HG02870 (cell line): ENCODE results near the gene CARD14.
"Not testable (repeated sequence)": the region's sequence is repeated elsewhere in the genome, so short reads cannot be mapped to it uniquely, and the experiment has no call there.

Source experiments
- ATAC-seq: cut with Tn5 transposase; IDR thresholded peaks from one replicate; pipeline ENCODE4 v1.9.1; 2021; ENCODE audit warnings: mild to moderate bottlenecking, moderate library complexity; ENCODE audit not compliant: unreplicated experiment

CARD14 gene

DNA sequence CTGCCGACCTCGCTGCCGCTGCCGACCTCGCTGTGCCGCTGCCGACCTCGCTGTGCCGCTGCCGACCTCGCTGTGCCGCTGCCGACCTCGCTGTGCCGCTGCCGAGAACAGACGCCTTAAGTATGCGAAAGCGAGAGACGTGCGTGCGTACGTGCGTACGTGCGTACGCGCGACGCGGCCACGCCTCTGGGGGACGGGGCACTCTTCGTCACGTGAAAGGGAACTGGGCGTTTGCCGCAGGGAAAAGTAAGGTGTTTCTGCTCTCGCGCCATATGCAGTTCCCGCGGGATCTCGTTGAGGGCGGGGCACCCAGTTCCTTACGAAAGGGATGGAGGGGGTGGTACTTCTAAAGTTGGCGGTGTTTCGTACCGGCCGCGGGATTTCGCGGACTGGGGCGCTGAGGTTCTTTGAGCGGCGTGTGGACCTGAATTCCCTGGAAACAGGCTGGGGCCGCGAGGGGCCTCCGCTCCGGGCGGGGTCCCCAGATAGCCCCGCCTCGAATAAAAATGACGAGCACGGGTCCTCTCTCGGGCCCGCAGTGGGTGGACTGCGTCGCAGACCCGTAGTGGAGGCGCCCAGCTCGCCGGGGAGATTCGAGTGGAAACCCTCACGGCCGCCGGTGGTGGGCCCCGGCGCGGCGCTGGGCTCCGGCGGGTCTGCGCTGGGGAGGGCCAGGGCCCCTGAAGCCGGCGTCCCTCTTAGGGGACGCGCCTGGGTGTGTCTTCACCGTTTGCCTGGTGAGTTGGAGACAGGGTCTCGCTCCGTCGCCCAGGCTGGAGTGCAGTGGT lies 22.6 kb upstream of the CARD14 start, which contains the start of gene EIF4A3:
TSS of gene EIF4A3 (minus strand) at position 94 of the 788 bp plus-strand sequence. CDS start 167 bp downstream, outside the sequence.
- peak; percentile 84 for ATAC-seq

DNA sequence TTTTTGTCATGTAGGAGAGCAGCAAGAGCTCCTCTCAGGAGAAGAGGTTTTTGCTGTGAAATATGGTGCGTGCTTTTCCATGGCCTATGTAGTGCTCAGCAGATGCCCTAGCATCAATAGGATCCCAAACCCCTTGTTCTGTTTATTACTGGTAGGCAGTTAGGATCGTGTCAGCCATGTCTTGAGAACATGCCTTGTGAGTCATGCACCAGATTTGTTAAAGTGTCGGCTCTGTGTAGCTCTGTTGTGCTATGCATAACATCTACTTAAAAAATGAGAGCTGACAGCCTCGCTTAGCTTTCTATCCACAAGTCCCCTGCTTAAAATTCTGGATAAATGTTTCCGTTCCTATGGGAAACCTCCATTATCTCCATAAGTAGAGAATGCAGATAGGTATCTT lies 18.5 kb upstream of the CARD14 start:
- ATAC-seq: no peak

DNA sequence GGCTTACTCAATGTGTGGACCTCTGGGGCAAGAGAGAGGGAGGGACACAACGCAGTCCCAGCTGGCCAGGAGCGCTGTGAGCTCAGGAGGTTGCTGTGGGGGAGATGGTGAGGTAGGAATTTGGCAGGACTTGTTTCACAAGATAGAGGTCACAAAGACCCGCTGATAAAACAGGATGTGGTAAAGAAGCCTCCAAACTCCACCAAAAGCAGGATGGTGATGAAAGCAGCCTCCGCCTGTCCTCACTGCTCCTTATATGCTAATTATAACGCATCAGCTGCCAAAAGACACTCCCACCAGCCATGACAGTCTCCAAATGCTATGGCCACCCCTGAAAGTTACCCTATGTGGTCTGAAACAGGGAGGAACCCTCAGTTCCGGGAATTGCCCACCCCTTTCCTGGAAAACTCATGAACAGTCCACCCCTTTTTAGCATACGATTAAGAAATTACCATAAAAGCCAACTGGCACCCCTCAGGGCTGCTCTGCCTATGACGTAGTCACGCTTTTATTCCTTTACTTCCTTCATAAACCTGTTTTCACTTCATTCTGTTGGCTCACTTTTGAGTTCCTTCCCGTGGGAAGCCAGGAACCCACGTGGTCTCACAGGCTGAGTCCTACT lies 17.6 kb upstream of the CARD14 start:
- ATAC-seq: no peak

GRCh38 chr17:80153004-80153403 lies 16.8 kb upstream of the CARD14 start:
- ATAC-seq: no peak

DNA sequence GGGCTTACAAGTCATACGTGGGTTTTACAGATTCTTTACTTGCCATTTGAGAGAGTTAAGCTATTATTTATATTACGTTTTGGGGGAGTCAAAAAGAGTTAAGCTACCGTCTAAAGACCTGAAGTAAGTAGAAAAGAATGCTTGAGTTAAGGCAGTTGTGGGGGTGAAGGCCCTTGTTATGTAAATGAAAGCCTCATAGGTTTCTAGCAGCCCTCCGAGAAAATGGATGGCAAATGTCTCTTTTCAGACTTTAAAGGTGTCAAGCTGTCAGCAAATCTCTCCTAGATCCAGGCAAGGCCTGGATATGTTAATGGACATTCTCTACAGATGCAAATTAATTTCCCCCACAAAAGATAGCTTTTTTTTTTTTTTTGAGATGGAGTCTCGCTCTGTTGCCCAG lies 15.7 kb upstream of the CARD14 start:
- ATAC-seq: no peak

GRCh38 chr17:80155600-80155999 lies 14.2 kb upstream of the CARD14 start:
- ATAC-seq: not testable (repeated sequence)

GRCh38 chr17:80158846-80159245 lies 11.0 kb upstream of the CARD14 start:
- no peak for ATAC-seq

GRCh38 chr17:80160536-80160935 lies 9.3 kb upstream of the CARD14 start:
- no peak for ATAC-seq

DNA sequence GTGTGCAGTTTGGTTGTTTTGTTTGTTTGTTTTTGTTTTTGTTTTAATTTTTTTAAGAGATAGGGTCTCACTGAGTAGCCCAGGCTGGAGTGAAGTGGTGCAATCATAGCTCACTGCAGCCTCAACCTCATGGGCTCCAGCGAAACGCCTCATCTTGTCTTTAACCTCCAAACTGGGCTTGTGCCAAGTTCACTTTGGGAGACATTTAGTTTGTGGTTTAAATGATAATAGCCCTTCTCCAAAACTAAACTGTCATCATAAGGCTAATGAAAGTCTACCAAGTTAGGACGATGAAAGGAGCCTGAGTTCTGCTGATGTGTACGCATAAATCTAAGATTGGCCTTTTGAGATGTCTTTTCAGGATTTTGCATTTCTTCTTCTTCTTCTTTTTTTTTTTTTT lies 6.5 kb upstream of the CARD14 start:
- no peak for ATAC-seq

GRCh38 chr17:80164185-80164584 lies 5.6 kb upstream of the CARD14 start:
- no peak for ATAC-seq

- ATAC-seq: no peak
Observed at GRCh38 chr17:80166446-80166845, 3.4 kb upstream of the CARD14 start.

DNA sequence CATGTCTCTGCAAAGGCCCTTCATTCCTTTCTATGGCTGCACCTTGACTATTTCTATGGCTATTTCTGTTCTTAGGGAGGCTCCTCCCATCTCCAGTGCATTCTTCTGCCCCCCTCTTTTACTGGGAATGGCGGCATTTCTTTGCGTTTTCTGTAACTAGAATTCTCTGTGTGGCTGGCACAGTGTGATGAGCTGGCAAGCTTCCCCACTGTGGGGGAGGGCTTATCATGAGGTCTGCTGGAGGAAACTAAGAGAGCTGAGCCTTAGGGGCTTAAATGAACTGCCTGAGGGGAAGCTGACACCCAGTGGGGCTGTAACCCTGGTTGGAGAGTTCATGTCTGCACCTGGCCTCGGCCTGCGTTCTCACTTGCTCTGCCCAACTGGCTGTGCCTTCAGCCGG lies 1.5 kb upstream of the CARD14 start:
- no peak for ATAC-seq

- no peak for ATAC-seq
Observed at GRCh38 chr17:80169107-80169506, 723 bp upstream of the CARD14 start.

- ATAC-seq: no peak
Observed at GRCh38 chr17:80171681-80172080, 1.9 kb downstream of the CARD14 start.

GRCh38 chr17:80173126-80173525 lies 3.3 kb downstream of the CARD14 start:
- no peak for ATAC-seq

DNA sequence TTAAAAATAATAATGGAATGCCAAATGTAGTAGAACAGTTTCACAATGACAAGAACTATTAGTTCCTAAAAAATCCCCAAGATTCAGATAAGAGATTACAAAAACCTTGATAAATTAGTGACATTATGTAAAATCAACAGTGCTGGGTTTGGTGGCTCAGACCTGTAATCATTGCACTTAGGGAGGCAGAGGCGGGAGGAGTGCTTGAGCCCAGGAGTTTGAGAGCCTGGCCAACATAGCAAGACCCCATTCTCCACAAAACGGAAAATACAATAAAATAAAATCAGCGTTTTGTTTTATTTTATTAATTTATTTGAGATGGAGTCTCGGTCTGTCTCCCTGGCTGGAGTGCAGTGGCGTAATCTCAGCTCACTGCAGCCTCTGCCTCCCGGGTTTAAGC lies 4.1 kb downstream of the CARD14 start:
- no peak for ATAC-seq

DNA sequence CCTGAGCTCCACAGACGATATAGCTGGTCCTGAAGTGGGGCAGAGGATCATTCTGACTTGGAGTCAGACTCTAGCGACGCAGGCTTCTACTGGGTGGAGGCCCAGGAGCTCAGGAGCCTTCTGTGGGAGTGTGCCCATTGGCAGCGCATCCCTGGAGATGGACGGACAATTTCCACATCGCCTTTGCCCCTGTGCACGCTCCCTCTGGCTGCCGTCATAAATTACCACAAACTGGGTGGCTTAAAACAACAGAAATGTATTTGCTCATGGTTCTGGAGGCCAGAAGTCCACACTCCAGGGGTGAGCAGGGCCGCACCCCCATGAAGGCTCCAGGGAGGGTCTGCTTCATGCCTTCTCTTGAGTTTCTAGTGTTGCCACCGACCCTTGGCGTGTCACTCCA lies 6.9 kb downstream of the CARD14 start:
- ATAC-seq: no peak

GRCh38 chr17:80177986-80178595 lies 8.3 kb downstream of the CARD14 start:
- no peak for ATAC-seq

DNA sequence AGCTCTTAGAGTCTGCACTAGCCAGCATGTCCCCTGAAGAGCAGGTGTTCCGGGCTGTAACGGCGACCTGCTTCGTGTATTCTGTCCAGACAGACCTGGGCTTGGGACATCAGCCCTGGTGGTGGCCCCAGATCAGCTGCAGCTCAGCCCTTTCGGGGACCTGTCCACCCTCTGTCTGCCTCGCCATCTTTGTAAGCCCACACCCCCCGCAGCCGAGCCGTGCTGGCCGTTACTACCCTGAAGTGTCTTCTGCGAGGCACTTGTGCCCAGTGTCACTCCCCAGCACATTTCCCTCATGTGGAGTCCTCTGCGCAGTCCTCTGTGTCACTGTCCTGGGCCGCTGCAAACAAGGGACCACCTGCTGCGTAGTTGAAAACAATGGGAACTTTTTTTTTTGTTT lies 10.4 kb downstream of the CARD14 start:
- ATAC-seq: no peak

DNA sequence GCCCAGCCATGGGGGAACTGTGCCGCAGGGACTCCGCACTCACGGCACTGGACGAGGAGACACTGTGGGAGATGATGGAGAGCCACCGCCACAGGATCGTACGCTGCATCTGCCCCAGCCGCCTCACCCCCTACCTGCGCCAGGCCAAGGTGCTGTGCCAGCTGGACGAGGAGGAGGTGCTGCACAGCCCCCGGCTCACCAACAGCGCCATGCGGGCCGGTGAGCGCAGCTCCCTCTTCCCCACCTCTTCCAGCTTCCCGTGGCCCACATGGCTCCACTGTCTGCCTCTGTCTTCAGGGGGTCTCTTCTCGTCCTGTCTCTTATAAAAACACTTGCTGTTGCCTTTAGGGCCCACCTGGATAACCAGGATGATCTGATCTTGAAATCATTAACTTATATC lies 11.6 kb downstream of the CARD14 start:
- no peak for ATAC-seq

DNA sequence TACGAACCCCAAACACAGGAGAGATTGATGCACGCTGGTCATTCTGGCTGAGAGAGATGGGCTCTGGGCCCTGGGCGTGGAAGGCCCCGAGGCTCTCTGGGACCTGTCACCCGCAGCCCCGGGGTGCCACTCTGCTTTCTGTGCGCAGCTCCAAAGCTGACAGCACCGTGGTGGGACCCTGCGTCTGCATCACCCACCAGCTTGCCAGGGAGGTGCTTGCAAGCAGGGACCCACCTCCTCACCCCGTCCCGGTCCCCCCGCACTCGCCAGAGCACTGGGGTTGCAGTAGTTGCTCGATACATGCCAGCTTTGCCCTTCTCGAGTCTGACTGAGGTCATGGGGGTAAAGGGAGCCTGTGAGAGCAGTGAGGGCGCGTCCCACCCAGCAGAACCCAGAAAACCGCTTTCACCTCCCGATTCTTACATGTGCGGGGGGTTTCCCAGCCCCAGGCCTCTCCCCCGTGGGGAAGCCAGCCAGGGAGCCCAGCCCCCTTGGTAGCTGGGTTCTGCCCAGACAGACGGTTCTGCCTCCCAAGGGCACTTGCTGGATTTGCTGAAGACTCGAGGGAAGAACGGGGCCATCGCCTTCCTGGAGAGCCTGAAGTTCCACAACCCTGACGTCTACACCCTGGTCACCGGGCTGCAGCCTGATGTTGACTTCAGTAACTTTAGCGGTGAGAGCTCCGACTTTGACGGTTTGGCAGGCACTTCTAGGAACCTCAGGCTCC lies 12.5 kb downstream of the CARD14 start:
- no peak for ATAC-seq
